B cell (primary cell): ENCODE results near the gene DUSP7. TPM values are rescaled to one million over a fixed set of nuclear protein-coding genes. Genes with fewer than 3 reads are reported as not detected.

Source experiments
- ATAC-seq: fragments of 200-7000 bp; cut with Tn5 transposase; one replicate; pipeline ENCODE4 v1.10.0; 2021; ENCODE audit warnings: low read depth, mild to moderate bottlenecking, moderate number of reproducible peaks, moderate library complexity
- CTCF ChIA-PET: fragments of 350-600 bp; sonication (Branson Sonifier 250); formaldehyde crosslinking; loops from one replicate; lab custom pipeline; 2021; ENCODE audit warnings: antibody characterized with exemption, inconsistent platforms; lab: Charles Lee
- POLR2A ChIA-PET: fragments of 350-600 bp; sonication (Branson Sonifier 250); formaldehyde crosslinking; loops from one replicate; lab custom pipeline; 2021; ENCODE audit warnings: antibody characterized with exemption; lab: Charles Lee
- DNase-seq: peaks from one replicate; pipeline ENCODE4 v3.0.0; 2013
- H2AFZ ChIP-seq: 2 replicates; pipeline ENCODE4 v1.6.1; 2012; ENCODE audit warnings: mild to moderate bottlenecking, low read depth, low read length; ENCODE audit not compliant: insufficient read depth, poor library complexity, severe bottlenecking
- H3K27ac ChIP-seq, 2 donors: 1 replicate in 1 of 2; 2 replicates in 1 of 2; pipeline ENCODE4 v1.5.1; 2012 to 2013; ENCODE audit warnings: low read length in 2 of 2, mild to moderate bottlenecking in 2 of 2, moderate library complexity in 1 of 2
- H3K27me3 ChIP-seq, 4 experiments: fragments of 200-600 bp in 1 of 4; sonication (generic) in 1 of 4; replicated peaks in 1 of 4; 1 replicate in 2 of 4; 2 replicates in 2 of 4; pipeline versions ENCODE4 v1.6.1 to v1.7.0; 2013 to 2016; ENCODE audit warnings: low read length in 3 of 4, mild to moderate bottlenecking in 2 of 4, mixed read lengths in 1 of 4, moderate library complexity in 1 of 4; ENCODE audit not compliant: insufficient read depth in 4 of 4, control insufficient read depth in 3 of 4; ENCODE audit errors: control extremely low read depth in 1 of 4
- H3K36me3 ChIP-seq, 2 experiments: replicated peaks in 1 of 2; 1 replicate in 1 of 2; 2 replicates in 1 of 2; pipeline versions ENCODE4 v1.6.1 to v1.7.1; 2013; ENCODE audit warnings: low read length in 1 of 2; ENCODE audit not compliant: insufficient read depth in 2 of 2, control insufficient read depth in 1 of 2; ENCODE audit errors: control extremely low read depth in 1 of 2, extremely low read depth in 1 of 2
- H3K4me1 ChIP-seq, 2 donors: fragments of 200-600 bp in 1 of 2; sonication (generic) in 1 of 2; 1 replicate in 1 of 2; 2 replicates in 1 of 2; pipeline versions ENCODE4 v1.5.1 to v1.6.1; 2013 to 2017; ENCODE audit warnings: low read length in 2 of 2; ENCODE audit not compliant: control insufficient read depth in 2 of 2, insufficient read depth in 2 of 2
- H3K4me2 ChIP-seq: replicated peaks from 2 replicates; pipeline ENCODE3; 2012; ENCODE audit warnings: mild to moderate bottlenecking, low read depth, low read length; ENCODE audit not compliant: poor library complexity, severe bottlenecking
- H3K4me3 ChIP-seq, 5 experiments: fragments of 200-600 bp in 1 of 5; sonication (generic) in 1 of 5; 1 replicate in 3 of 5; 2 replicates in 2 of 5; pipeline versions ENCODE4 v1.5.1 to v1.7.0; 2011 to 2016; ENCODE audit warnings: low read length in 4 of 5, mild to moderate bottlenecking in 4 of 5, low read depth in 2 of 5, control low read depth in 1 of 5, moderate library complexity in 1 of 5; ENCODE audit not compliant: insufficient read depth in 1 of 5; ENCODE audit errors: control extremely low read depth in 1 of 5, extremely low read depth in 1 of 5
- H3K79me2 ChIP-seq: fragments of 200-600 bp; sonication (generic); one replicate; pipeline ENCODE4 v1.6.0; 2016; ENCODE audit warnings: low read length; ENCODE audit not compliant: control insufficient read depth, insufficient read depth
- H3K9ac ChIP-seq: fragments of 200-600 bp; sonication (generic); 2 replicates; pipeline ENCODE4 v1.6.1; 2017; ENCODE audit warnings: mild to moderate bottlenecking, low read length, moderate library complexity
- H3K9me3 ChIP-seq, 3 donors: one replicate each; pipeline versions ENCODE4 v1.6.1 to v1.7.1; 2013; ENCODE audit warnings: low read length in 2 of 3; ENCODE audit not compliant: control insufficient read depth in 2 of 3, insufficient read depth in 1 of 3; ENCODE audit errors: control extremely low read depth in 1 of 3
- H4K20me1 ChIP-seq: 2 replicates; pipeline ENCODE4 v1.6.0; 2012; ENCODE audit warnings: mild to moderate bottlenecking, low read length; ENCODE audit not compliant: insufficient read depth, control insufficient read depth, poor library complexity, severe bottlenecking
- H3K27ac Mint-ChIP-seq: one replicate; pipeline ENCODE4 v1.8.0; 2021; ENCODE audit warnings: mixed read lengths
- H3K27me3 Mint-ChIP-seq: one replicate; pipeline ENCODE4 v1.8.0; 2021; ENCODE audit warnings: mixed read lengths
- H3K4me1 Mint-ChIP-seq: one replicate; pipeline ENCODE4 v1.8.0; 2021; ENCODE audit warnings: mixed read lengths
- H3K4me3 Mint-ChIP-seq: one replicate; pipeline ENCODE4 v1.8.0; 2021; ENCODE audit warnings: mixed read lengths
- H3K9me3 Mint-ChIP-seq: one replicate; pipeline ENCODE4 v1.8.0; 2022; ENCODE audit warnings: mixed read lengths; ENCODE audit not compliant: insufficient read depth
- CTCF ChIP-seq: fragments of 200-600 bp; IDR thresholded peaks from one replicate; pipeline ENCODE4 v1.8.0; 2022; ENCODE audit warnings: antibody characterized with exemption, mild to moderate bottlenecking
- EZH2 ChIP-seq: IDR thresholded peaks from 2 replicates; pipeline ENCODE4 v1.6.1; 2012; ENCODE audit warnings: borderline replicate concordance, low read depth, mild to moderate bottlenecking, moderate library complexity, low read length; ENCODE audit not compliant: insufficient read depth, poor library complexity, severe bottlenecking
- WGBS: methylation state at CpG from one replicate; pipeline ENCODE4 v1.1.5; 2013; ENCODE audit warnings: missing lambda C conversion rate; ENCODE audit not compliant: insufficient coverage; 5-methylcytosine and 5-hydroxymethylcytosine counted together
- intact Hi-C: fragments of 100-400 bp; cut with micrococcal nuclease; formaldehyde crosslinking; loops from one replicate; pipeline ENCODE4 v1.10.0; 2022
- polyA plus RNA-seq: library from polyadenylated mRNA; depleted of rRNA; stranded (reverse); fragments of >200 nt; gene quantifications from 2 replicates; pipeline ENCODE4 v1.2.3, GENCODE V29; 2012
- total RNA-seq, 2 donors: library from RNA; stranded (reverse); fragments of 120-200 nt in 1 of 2; gene quantifications; 1 replicate in 1 of 2; 2 replicates in 1 of 2; pipeline versions ENCODE4 v1.2.3 to v1.2.4, GENCODE V29; 2013 to 2022

The DUSP7 gene
- total and polyA plus RNA-seq, 2 donors (not counting 1 experiment from before 2014, with no cell fraction given), result 5.1 to 6.9 TPM

DNA sequence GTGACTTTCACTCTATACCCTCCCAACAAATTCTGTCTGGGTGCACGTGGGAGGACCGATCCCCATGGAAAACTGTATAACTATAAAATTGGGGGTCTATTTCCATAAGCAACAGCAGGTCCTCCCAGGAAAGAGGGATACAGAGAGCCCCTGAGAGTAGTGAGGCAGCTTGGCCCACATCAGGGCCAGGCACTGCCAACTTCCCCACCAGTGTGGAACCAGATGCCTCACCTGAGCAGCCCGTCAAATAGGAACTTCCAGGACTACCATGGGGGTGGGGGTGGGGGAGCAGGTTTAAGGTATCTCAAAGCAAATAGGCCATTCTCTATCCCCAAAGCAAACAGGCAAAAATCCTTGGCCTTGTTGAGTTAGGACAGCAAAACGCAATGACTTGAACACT, 33.3 kb upstream of the DUSP7 start:
- no peak overlapping the region for H3K27ac Mint-ChIP-seq
- peaks cover 9% of the 10 kb centered on the region for H3K4me1 Mint-ChIP-seq
- no peak overlapping the region for H3K27ac ChIP-seq
- H2AFZ ChIP-seq, result no peak overlapping the region
- H3K4me1 ChIP-seq, result peaks cover 0 to 6% of the 10 kb centered on the region in 2 donors
- TF ChIP-seq EZH2, result no peak
- no peak for TF ChIP-seq CTCF
- no peak overlapping the region for H3K4me3 ChIP-seq
- H3K4me3 Mint-ChIP-seq, result no peak overlapping the region
- ChIA-PET CTCF (no interaction called here), POLR2A (no interaction called here)
- H3K79me2 ChIP-seq, result no peaks in the 10 kb centered on the region
- H3K36me3 ChIP-seq, result no peaks in the 10 kb centered on the region
- intact Hi-C loops, result no loop called here
- H3K9me3 ChIP-seq, result no peaks in the 10 kb centered on the region
- H3K4me2 ChIP-seq, result no peak overlapping the region
- no peak overlapping the region for H3K9ac ChIP-seq
- H4K20me1 ChIP-seq, result no peaks in the 10 kb centered on the region
- H3K27me3 ChIP-seq, result no peaks in the 10 kb centered on the region
- no peak for ATAC-seq
- H3K9me3 Mint-ChIP-seq, result no peaks in the 10 kb centered on the region
- 94% methylated on average over 1 of the region's 4 CpGs for WGBS
- DNase-seq, result no peak
- no peaks in the 10 kb centered on the region for H3K27me3 Mint-ChIP-seq

- no peak for DNase-seq
- Mint-ChIP-seq H3K27ac (no peak overlapping the region), H3K27me3 (no peaks in the 10 kb centered on the region), H3K9me3 (no peaks in the 10 kb centered on the region), H3K4me1 (peaks cover 9% of the 10 kb centered on the region), H3K4me3 (no peak overlapping the region)
- no peak overlapping the region for H2AFZ ChIP-seq
- 83% methylated on average over 17 of the region's 17 CpGs for WGBS
- ChIA-PET POLR2A (no interaction called here), CTCF (no interaction called here)
- no peaks in the 10 kb centered on the region for H3K36me3 ChIP-seq
- H3K4me1 ChIP-seq, result peaks cover 0 to 6% of the 10 kb centered on the region in 2 donors
- H3K27ac ChIP-seq, result no peak overlapping the region
- no peak for ATAC-seq
- intact Hi-C loops, result no loop called here
- H3K4me2 ChIP-seq, result no peak overlapping the region
- TF ChIP-seq EZH2, result no peak
- TF ChIP-seq CTCF, result no peak
- H3K9me3 ChIP-seq, result no peaks in the 10 kb centered on the region
- H3K27me3 ChIP-seq, result no peaks in the 10 kb centered on the region
- no peaks in the 10 kb centered on the region for H4K20me1 ChIP-seq
- H3K9ac ChIP-seq, result no peak overlapping the region
- no peak overlapping the region for H3K4me3 ChIP-seq
- H3K79me2 ChIP-seq, result no peaks in the 10 kb centered on the region
Measured at GRCh38 chr3:52088445-52089367, 32.3 kb upstream of the DUSP7 start.
